Astrocyte (in vitro differentiated cells and primary cell): Measurements from ENCODE around the gene NLRC4. TPM values are rescaled to one million over a fixed set of nuclear protein-coding genes. Genes with fewer than 3 reads are reported as not detected.

Experiments
- DNase-seq: peaks from one replicate; pipeline ENCODE4 v3.0.0-alpha.2; 2010; ENCODE audit warnings: low read depth
- FAIRE-seq: peaks from 2 replicates; lab custom pipeline; 2011; peaks lifted over from hg19 to GRCh38; lab: Jason Lieb, UNC
- H2AFZ ChIP-seq: 2 replicates; pipeline ENCODE4 v1.6.0; 2012; ENCODE audit warnings: low read depth, low read length, inconsistent platforms
- H3K27ac ChIP-seq: 2 replicates; pipeline ENCODE4 v1.5.1; 2011; ENCODE audit warnings: low read depth, low read length, inconsistent platforms
- H3K27me3 ChIP-seq: 2 replicates; pipeline ENCODE4 v1.6.0; 2011; ENCODE audit warnings: low read length, inconsistent platforms; ENCODE audit not compliant: insufficient read depth
- H3K36me3 ChIP-seq: 2 replicates; pipeline ENCODE4 v1.5.1; 2011; ENCODE audit warnings: low read length, inconsistent platforms; ENCODE audit not compliant: insufficient read depth
- H3K4me1 ChIP-seq: 2 replicates; pipeline ENCODE4 v1.5.1; 2011; ENCODE audit warnings: low read length, inconsistent platforms; ENCODE audit not compliant: insufficient read depth
- H3K4me2 ChIP-seq: 2 replicates; pipeline ENCODE4 v1.6.0; 2012; ENCODE audit warnings: low read length, inconsistent platforms
- H3K4me3 ChIP-seq: 2 replicates; pipeline ENCODE4 v1.5.1; 2011; ENCODE audit warnings: low read depth, mild to moderate bottlenecking, low read length, inconsistent platforms; ENCODE audit not compliant: insufficient read depth
- H3K79me2 ChIP-seq: 2 replicates; pipeline ENCODE4 v1.6.0; 2012; ENCODE audit warnings: mild to moderate bottlenecking, low read length, inconsistent platforms; ENCODE audit not compliant: insufficient read depth
- H3K9ac ChIP-seq: 2 replicates; pipeline ENCODE4 v1.6.0; 2012; ENCODE audit warnings: mild to moderate bottlenecking, low read length, inconsistent platforms
- H3K9me3 ChIP-seq: 2 replicates; pipeline ENCODE4 v1.5.1; 2012; ENCODE audit warnings: low read depth, mild to moderate bottlenecking, low read length, inconsistent platforms; ENCODE audit not compliant: insufficient read depth
- H4K20me1 ChIP-seq: 2 replicates; pipeline ENCODE4 v1.6.0; 2012; ENCODE audit warnings: low read length, inconsistent platforms; ENCODE audit not compliant: insufficient read depth
- H3K27ac Mint-ChIP-seq: one replicate; pipeline ENCODE4 v1.8.0; 2021; ENCODE audit warnings: mild to moderate bottlenecking, mixed read lengths; ENCODE audit not compliant: unreplicated experiment
- H3K27me3 Mint-ChIP-seq: one replicate; pipeline ENCODE4 v1.8.0; 2021; ENCODE audit warnings: low read depth, mixed read lengths; ENCODE audit not compliant: unreplicated experiment
- H3K36me3 Mint-ChIP-seq: one replicate; pipeline ENCODE4 v1.8.0; 2021; ENCODE audit warnings: low read depth, mixed read lengths; ENCODE audit not compliant: unreplicated experiment
- H3K4me1 Mint-ChIP-seq: one replicate; pipeline ENCODE4 v1.8.0; 2021; ENCODE audit warnings: low read depth, mixed read lengths; ENCODE audit not compliant: unreplicated experiment
- H3K4me3 Mint-ChIP-seq: one replicate; pipeline ENCODE4 v1.8.0; 2021; ENCODE audit warnings: mild to moderate bottlenecking, moderate library complexity, mixed read lengths; ENCODE audit not compliant: unreplicated experiment
- H3K9me3 Mint-ChIP-seq: one replicate; pipeline ENCODE4 v1.8.0; 2021; ENCODE audit warnings: mild to moderate bottlenecking, mixed read lengths; ENCODE audit not compliant: unreplicated experiment
- EZH2 ChIP-seq: IDR thresholded peaks from 2 replicates; pipeline ENCODE4 v1.6.1; 2012; ENCODE audit warnings: mild to moderate bottlenecking, low read length, inconsistent platforms; ENCODE audit not compliant: insufficient read depth
- total RNA-seq: library from RNA; stranded (reverse); gene quantifications from 2 replicates; pipeline ENCODE4 v1.2.1, GENCODE V29; 2021
- TF ChIP-seq, protein P1 (sequence below): IDR thresholded peaks from 2 replicates; pipeline ENCODE4 v1.5.1; 2011; ENCODE audit warnings: low read depth, mild to moderate bottlenecking, inconsistent platforms, low read length, moderate library complexity; ENCODE audit not compliant: insufficient read depth

The NLRC4 gene
- total RNA-seq, 1 donor from 2014 or later, result not detected

DNA sequence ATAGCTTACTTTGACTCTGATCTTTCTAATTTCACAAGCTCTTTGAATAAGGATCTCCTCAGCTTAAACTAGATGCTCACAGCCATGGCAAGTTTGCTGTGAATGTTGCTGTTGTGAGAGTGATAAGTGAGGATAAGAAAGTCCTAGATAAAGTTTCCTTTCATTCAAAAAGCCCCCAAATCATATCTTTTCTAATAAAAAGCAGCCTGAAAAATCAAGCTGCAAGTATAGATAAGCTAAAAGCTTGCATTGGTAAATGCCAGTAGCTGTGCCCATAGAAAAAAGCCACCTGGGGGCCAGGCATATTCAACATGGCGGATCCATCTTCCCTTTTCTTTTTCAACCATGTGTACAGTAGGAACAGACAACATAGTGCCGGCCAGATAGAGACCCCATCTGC, 4.3 kb downstream of the NLRC4 start:
- no peak overlapping the region for H3K4me3 ChIP-seq
- H3K9me3 ChIP-seq, result no peaks in the 10 kb centered on the region
- FAIRE-seq (no peak), DNase-seq (no peak)
- H3K9me3 Mint-ChIP-seq, result no peaks in the 10 kb centered on the region
- peaks cover 2% of the 10 kb centered on the region for H3K4me1 Mint-ChIP-seq
- no peaks in the 10 kb centered on the region for H3K36me3 ChIP-seq
- no peak overlapping the region for H3K27ac ChIP-seq
- H3K4me2 ChIP-seq, result no peak overlapping the region
- peaks cover 7% of the 10 kb centered on the region for H3K27me3 Mint-ChIP-seq
- H3K79me2 ChIP-seq, result no peaks in the 10 kb centered on the region
- H3K4me3 Mint-ChIP-seq, result no peak overlapping the region
- no peak overlapping the region for H2AFZ ChIP-seq
- H3K27me3 ChIP-seq, result no peaks in the 10 kb centered on the region
- no peaks in the 10 kb centered on the region for H3K36me3 Mint-ChIP-seq
- TF ChIP-seq EZH2, result no peak
- TF ChIP-seq, protein P1, sequence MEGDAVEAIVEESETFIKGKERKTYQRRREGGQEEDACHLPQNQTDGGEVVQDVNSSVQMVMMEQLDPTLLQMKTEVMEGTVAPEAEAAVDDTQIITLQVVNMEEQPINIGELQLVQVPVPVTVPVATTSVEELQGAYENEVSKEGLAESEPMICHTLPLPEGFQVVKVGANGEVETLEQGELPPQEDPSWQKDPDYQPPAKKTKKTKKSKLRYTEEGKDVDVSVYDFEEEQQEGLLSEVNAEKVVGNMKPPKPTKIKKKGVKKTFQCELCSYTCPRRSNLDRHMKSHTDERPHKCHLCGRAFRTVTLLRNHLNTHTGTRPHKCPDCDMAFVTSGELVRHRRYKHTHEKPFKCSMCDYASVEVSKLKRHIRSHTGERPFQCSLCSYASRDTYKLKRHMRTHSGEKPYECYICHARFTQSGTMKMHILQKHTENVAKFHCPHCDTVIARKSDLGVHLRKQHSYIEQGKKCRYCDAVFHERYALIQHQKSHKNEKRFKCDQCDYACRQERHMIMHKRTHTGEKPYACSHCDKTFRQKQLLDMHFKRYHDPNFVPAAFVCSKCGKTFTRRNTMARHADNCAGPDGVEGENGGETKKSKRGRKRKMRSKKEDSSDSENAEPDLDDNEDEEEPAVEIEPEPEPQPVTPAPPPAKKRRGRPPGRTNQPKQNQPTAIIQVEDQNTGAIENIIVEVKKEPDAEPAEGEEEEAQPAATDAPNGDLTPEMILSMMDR, result no peak
- H3K27ac Mint-ChIP-seq, result no peak overlapping the region
- no peaks in the 10 kb centered on the region for H3K4me1 ChIP-seq
- H4K20me1 ChIP-seq, result no peaks in the 10 kb centered on the region
- no peak overlapping the region for H3K9ac ChIP-seq

DNA sequence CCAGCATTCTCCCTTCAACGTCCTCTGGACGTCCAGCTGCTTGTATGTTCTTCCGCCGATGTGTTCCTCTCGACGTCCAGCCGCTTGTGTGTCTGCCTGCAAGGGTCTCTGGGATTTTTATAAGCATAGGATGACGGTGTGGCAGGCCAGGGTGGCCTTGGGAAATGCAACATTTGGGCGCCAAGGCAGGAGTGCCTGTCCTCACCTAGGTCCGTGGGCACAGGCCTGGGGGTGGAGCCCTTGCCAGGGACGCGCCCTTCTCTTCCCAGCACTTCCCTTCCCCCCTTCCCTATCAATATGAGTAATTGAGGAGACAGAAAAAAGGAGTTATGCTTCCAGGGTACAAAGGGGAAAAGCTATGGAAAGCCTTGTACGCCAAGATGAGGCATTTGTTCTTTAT, 6.4 kb downstream of the NLRC4 start:
- H3K9ac ChIP-seq, result no peak overlapping the region
- Mint-ChIP-seq H3K36me3 (no peaks in the 10 kb centered on the region), H3K4me1 (peaks cover 2% of the 10 kb centered on the region), H3K4me3 (no peak overlapping the region), H3K27ac (no peak overlapping the region), H3K9me3 (no peaks in the 10 kb centered on the region), H3K27me3 (peaks cover 3% of the 10 kb centered on the region)
- H3K27ac ChIP-seq, result no peak overlapping the region
- FAIRE-seq (no peak), DNase-seq (no peak)
- H3K9me3 ChIP-seq, result no peaks in the 10 kb centered on the region
- H2AFZ ChIP-seq, result no peak overlapping the region
- no peaks in the 10 kb centered on the region for H3K27me3 ChIP-seq
- no peaks in the 10 kb centered on the region for H3K79me2 ChIP-seq
- no peak overlapping the region for H3K4me2 ChIP-seq
- no peaks in the 10 kb centered on the region for H3K36me3 ChIP-seq
- TF ChIP-seq EZH2, result no peak
- TF ChIP-seq, protein P1, result no peak
- H4K20me1 ChIP-seq, result no peaks in the 10 kb centered on the region
- no peak overlapping the region for H3K4me3 ChIP-seq
- H3K4me1 ChIP-seq, result no peaks in the 10 kb centered on the region

DNA sequence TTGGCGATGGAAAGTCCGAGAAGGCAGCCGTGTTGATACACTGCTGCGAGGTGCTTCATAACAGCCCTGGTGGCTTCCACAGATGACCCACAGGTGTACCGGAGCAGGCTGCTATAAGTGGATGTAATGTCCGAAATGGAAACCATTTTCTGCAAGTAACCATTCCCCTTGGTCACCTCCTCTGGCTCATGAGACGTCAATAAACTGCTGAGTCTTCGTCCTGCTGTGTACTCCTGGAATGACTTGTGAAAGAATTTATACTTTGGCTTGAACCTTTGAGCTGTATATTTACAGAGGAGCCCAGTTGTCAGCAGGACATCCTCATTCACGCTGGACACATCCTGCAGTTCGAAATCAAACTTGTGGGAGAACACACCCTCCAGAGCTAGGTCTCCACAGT, 14.4 kb downstream of the NLRC4 start:
- no peaks in the 10 kb centered on the region for H3K9me3 ChIP-seq
- H3K36me3 Mint-ChIP-seq, result no peaks in the 10 kb centered on the region
- H3K4me1 ChIP-seq, result no peaks in the 10 kb centered on the region
- H3K9ac ChIP-seq, result no peak overlapping the region
- no peaks in the 10 kb centered on the region for H3K4me1 Mint-ChIP-seq
- H3K4me3 Mint-ChIP-seq, result no peak overlapping the region
- H3K79me2 ChIP-seq, result no peaks in the 10 kb centered on the region
- no peak overlapping the region for H3K27ac Mint-ChIP-seq
- no peaks in the 10 kb centered on the region for H3K9me3 Mint-ChIP-seq
- no peak overlapping the region for H3K4me3 ChIP-seq
- H3K4me2 ChIP-seq, result no peak overlapping the region
- no peak for DNase-seq
- H3K27me3 ChIP-seq, result no peaks in the 10 kb centered on the region
- peaks cover 17% of the 10 kb centered on the region for H3K27me3 Mint-ChIP-seq
- no peaks in the 10 kb centered on the region for H3K36me3 ChIP-seq
- no peak overlapping the region for H3K27ac ChIP-seq
- TF ChIP-seq, protein P1, result no peak
- no peak for TF ChIP-seq EZH2
- FAIRE-seq, result no peak
- H4K20me1 ChIP-seq, result no peaks in the 10 kb centered on the region
- no peak overlapping the region for H2AFZ ChIP-seq
